HFF-Myc (cell line): ENCODE results near the gene CPB1.

Experiments used
- DNase-seq: peaks from one replicate; pipeline ENCODE4 v3.0.0-alpha.2; 2011; ENCODE audit warnings: low read depth; ENCODE audit errors: extremely low read depth
- H3K4me3 ChIP-seq: replicated peaks from 2 replicates; pipeline ENCODE4 v1.5.1; 2011; ENCODE audit warnings: low read depth, mild to moderate bottlenecking, control low read depth, low read length
- TF ChIP-seq, protein P1 (sequence below): IDR thresholded peaks from 2 replicates; pipeline ENCODE4 v1.5.1; 2012; ENCODE audit warnings: mild to moderate bottlenecking, low read depth, low read length, control low read depth; ENCODE audit errors: missing control alignments

CPB1 gene

DNA sequence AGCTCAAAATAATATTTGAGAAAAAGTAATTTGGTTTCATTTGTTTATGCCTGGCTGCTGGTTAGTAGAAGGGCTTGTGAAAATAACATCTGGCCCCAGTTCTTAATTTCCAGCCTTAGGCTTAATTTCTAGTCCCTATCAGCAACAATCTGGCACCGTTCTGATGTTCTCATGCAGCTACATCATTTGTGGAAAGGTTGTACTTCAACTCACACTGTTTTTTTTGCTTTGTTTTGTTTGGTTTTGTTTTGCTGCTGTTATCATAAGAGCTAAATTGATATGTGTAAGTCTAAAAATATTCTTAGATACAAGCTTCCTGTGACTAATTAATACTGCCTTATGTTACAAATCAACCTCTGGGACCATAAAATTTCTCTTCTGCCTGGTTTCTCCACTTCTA, 46.4 kb downstream of the CPB1 start:
- no peak overlapping the region for H3K4me3 ChIP-seq
- TF ChIP-seq, protein P1, sequence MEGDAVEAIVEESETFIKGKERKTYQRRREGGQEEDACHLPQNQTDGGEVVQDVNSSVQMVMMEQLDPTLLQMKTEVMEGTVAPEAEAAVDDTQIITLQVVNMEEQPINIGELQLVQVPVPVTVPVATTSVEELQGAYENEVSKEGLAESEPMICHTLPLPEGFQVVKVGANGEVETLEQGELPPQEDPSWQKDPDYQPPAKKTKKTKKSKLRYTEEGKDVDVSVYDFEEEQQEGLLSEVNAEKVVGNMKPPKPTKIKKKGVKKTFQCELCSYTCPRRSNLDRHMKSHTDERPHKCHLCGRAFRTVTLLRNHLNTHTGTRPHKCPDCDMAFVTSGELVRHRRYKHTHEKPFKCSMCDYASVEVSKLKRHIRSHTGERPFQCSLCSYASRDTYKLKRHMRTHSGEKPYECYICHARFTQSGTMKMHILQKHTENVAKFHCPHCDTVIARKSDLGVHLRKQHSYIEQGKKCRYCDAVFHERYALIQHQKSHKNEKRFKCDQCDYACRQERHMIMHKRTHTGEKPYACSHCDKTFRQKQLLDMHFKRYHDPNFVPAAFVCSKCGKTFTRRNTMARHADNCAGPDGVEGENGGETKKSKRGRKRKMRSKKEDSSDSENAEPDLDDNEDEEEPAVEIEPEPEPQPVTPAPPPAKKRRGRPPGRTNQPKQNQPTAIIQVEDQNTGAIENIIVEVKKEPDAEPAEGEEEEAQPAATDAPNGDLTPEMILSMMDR, result no peak
- no peak for DNase-seq

- DNase-seq, result no peak
- no peak overlapping the region for H3K4me3 ChIP-seq
- TF ChIP-seq, protein P1, result no peak
These were observed 50.5 kb downstream of the CPB1 start for GRCh38 chr3:148878095-148878494.

DNA sequence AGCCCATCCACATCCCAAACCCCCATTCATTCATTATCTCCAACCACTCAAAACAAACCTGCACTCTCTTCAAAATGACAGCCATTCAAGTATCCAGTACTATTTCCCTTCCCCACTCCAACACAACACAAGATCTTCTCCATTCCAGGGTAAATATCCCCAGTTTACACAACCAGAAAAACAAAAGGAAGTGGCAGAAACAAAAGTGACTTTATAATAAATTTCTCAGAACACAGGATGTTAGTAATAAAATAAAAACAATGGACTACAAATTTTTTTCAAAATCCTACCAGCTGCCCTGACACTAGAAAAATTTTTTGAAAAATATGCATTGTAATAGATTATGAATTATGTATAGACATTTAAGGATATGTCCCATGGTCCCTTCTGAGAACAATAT, 51.6 kb downstream of the CPB1 start:
- H3K4me3 ChIP-seq, result no peak overlapping the region
- no peak for DNase-seq
- TF ChIP-seq, protein P1, result no peak

- TF ChIP-seq, protein P1, result peak; percentile 22
- DNase-seq, result no peak
- H3K4me3 ChIP-seq, result no peak overlapping the region
These were observed 53.1 kb downstream of the CPB1 start for GRCh38 chr3:148880681-148881080.

DNA sequence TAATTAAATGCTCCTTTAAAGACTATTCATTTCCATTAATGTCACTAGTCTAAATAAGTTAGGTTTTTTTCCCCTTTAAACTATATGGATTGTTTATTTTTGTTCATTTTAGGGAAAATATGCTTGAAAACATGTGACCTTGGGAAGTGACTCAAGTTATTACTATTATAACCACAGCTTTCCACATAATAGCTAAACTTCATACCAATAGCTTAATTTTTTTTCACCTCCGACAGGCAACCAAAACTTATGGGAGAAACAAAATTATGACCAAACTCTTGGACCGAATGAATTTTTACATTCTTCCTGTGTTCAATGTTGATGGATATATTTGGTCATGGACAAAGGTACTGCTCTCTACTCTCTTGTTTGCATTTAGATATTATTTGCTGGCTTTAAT, 53.7 kb downstream of the CPB1 start:
- TF ChIP-seq, protein P1, result no peak
- H3K4me3 ChIP-seq, result no peak overlapping the region
- DNase-seq, result no peak

- TF ChIP-seq, protein P1, result no peak
These were observed 54.7 kb downstream of the CPB1 start for GRCh38 chr3:148882288-148882687.

DNA sequence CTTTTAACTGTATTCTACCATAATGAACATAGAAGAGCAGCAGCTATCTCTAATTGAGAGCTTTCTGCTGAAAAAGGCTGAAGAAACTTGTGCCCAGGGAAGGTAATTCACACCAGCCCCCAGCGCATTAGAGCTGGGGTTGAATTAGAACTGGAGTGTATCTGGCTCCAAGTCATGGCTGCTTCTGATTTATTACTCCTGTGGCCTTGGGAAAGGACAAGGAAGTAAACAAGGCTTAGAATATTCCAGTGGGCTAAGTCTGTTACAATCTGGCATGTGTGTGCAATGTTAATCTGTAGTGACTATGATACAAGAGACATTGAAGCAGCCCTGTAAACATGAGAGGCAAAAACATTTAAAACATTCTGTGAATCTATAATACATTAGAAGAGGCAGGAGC, 55.6 kb downstream of the CPB1 start:
- TF ChIP-seq, protein P1, result no peak
- no peak overlapping the region for H3K4me3 ChIP-seq
- DNase-seq, result no peak

More at GRCh38 chr3:148882288-148882687, 54.7 kb downstream of the CPB1 start:
- no peak overlapping the region for H3K4me3 ChIP-seq
- DNase-seq, result no peak
